HepG2 (cell line): ENCODE results near the gene CAMK2D. TPM values are rescaled to one million over a fixed set of nuclear protein-coding genes. Genes with fewer than 3 reads are reported as not detected.

ENCODE experiments used
- CHD2 ChIP-seq: IDR thresholded peaks from 2 replicates; pipeline ENCODE4 v1.6.1; 2011; ENCODE audit warnings: low read depth, low read length, improper control_type of control experiment
- GPN1 ChIP-seq: sonication (generic); formaldehyde crosslinking; IDR thresholded peaks from 2 replicates; pipeline ENCODE4 v1.5.1; 2020; ENCODE audit warnings: missing genetic modification reagents, borderline replicate concordance
- JUN ChIP-seq: sonication (generic); formaldehyde crosslinking; IDR thresholded peaks from 2 replicates; pipeline ENCODE4 v1.4.0; 2020; ENCODE audit warnings: mild to moderate bottlenecking, missing genetic modification reagents
- JUND ChIP-seq: sonication (generic); formaldehyde crosslinking; IDR thresholded peaks from 2 replicates; pipeline ENCODE4 v1.8.0; 2022; ENCODE audit warnings: mild to moderate bottlenecking, missing genetic modification reagents
- NFIC ChIP-seq: IDR thresholded peaks from 2 replicates; pipeline ENCODE4 v1.6.1; 2012; ENCODE audit warnings: mild to moderate bottlenecking, low read length, inconsistent platforms
- SATB2 ChIP-seq: sonication (generic); formaldehyde crosslinking; IDR thresholded peaks from 2 replicates; pipeline ENCODE4 v1.5.0; 2020; ENCODE audit warnings: missing genetic modification reagents
- SKI ChIP-seq: fragments of 450-650 bp; IDR thresholded peaks from one replicate; pipeline ENCODE4 v1.6.1; 2018; ENCODE audit warnings: mild to moderate bottlenecking; ENCODE audit not compliant: partially characterized antibody
- SRF ChIP-seq: IDR thresholded peaks from 2 replicates; pipeline ENCODE4 v1.6.1; 2011; ENCODE audit warnings: mild to moderate bottlenecking, low read depth, low read length, moderate library complexity
- ZNF180 ChIP-seq: sonication (generic); formaldehyde crosslinking; IDR thresholded peaks from 2 replicates; pipeline ENCODE4 v1.4.0; 2020; ENCODE audit warnings: low read depth, missing genetic modification reagents, borderline replicate concordance
- polyA plus RNA-seq, 8 experiments: library from polyadenylated mRNA; depleted of rRNA in 3 of 8; stranded (reverse) in 7 of 8; unstranded in 1 of 8; fragments of >200 nt; fragmentation: Illumina TruSeq in 4 of 8; extraction: Trizol in 4 of 8; gene quantifications; 2 replicates each; pipeline versions ENCODE4 v1.2.1 to v1.2.3, GENCODE V29; 2011 to 2016; ENCODE audit warnings: low read depth in 4 of 8, missing spikeins in 1 of 8, mixed read lengths in 1 of 8; ENCODE audit not compliant: insufficient read depth in 1 of 8
- total RNA-seq, 5 experiments: library from RNA; depleted of rRNA; stranded (reverse); fragments of >200 nt; fragmentation: Illumina TruSeq; extraction: Trizol; gene quantifications; 2 replicates each; pipeline ENCODE4 v1.2.3, GENCODE V29; 2016; ENCODE audit warnings: low read depth in 1 of 5
- TF ChIP-seq, protein P1 (sequence below): IDR thresholded peaks from 2 replicates; pipeline ENCODE4 v1.6.1; 2016; ENCODE audit warnings: mild to moderate bottlenecking
- TF ChIP-seq, protein P2 (sequence below): sonication (generic); formaldehyde crosslinking; IDR thresholded peaks from 2 replicates; pipeline ENCODE4 v1.4.0; 2020; ENCODE audit warnings: missing genetic modification reagents
- TF ChIP-seq, protein P3 (sequence below): sonication (generic); formaldehyde crosslinking; IDR thresholded peaks from 2 replicates; pipeline ENCODE4 v1.4.0; 2020; ENCODE audit warnings: missing genetic modification reagents
- TF ChIP-seq, protein P4 (sequence below): sonication (generic); formaldehyde crosslinking; IDR thresholded peaks from 2 replicates; pipeline ENCODE4 v1.4.0; 2020; ENCODE audit warnings: low read depth, mild to moderate bottlenecking, missing genetic modification reagents
- TF ChIP-seq, protein P5 (sequence below): sonication (generic); formaldehyde crosslinking; IDR thresholded peaks from 2 replicates; pipeline ENCODE4 v1.4.0; 2020; ENCODE audit warnings: missing genetic modification reagents, low read depth, mild to moderate bottlenecking, borderline replicate concordance
- TF ChIP-seq, protein P6 (sequence below): sonication (generic); formaldehyde crosslinking; IDR thresholded peaks from 2 replicates; pipeline ENCODE4 v1.4.0; 2020; ENCODE audit warnings: missing genetic modification reagents

The CAMK2D gene
- total and polyA plus RNA-seq, 2 of the 13 experiments (the other 11 are each of a cell fraction or from before 2014, with no cell fraction given): 18.0 to 65.4 TPM

DNA sequence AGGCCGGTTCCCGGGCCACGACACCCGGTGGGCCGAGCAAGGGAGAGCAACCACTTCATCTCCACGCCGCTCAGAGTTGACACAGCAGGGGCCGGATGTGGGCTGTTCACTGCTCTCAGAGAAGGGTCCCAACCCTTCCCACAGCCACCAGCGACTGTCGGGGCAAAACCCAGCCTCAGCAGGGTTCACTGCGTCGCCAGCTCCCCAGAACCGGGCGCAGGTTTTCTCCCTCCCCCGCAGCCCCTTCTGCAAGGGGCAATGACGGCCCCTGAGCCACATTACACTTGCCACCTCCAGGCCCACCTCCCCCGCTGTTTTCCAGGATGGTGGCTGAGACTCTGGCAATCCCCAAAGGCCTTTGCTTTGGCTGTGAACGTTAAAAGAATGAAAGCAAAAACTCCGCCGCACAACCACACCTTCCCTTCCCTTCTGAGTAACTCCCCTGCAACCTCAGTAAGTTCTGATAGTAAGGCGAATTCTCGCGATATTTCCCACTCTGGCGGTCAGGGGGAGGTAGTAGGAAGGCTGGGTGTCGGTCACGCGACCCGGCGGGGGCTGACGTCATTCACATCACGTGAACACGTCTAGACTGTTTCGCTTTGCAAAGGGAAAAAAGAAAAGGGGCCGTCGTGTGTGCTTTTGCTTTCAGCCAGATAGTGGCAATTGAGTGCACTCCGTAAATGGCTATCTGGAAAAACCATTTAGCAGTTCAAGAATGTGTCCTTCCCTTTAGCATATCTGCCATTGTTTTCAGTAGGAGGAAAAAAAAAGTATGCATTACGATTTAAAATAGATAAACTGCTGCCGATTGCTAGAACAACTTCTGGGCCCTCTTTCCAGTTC lies 869 bp upstream of the CAMK2D start (continued):
- TF ChIP-seq, protein P1, sequence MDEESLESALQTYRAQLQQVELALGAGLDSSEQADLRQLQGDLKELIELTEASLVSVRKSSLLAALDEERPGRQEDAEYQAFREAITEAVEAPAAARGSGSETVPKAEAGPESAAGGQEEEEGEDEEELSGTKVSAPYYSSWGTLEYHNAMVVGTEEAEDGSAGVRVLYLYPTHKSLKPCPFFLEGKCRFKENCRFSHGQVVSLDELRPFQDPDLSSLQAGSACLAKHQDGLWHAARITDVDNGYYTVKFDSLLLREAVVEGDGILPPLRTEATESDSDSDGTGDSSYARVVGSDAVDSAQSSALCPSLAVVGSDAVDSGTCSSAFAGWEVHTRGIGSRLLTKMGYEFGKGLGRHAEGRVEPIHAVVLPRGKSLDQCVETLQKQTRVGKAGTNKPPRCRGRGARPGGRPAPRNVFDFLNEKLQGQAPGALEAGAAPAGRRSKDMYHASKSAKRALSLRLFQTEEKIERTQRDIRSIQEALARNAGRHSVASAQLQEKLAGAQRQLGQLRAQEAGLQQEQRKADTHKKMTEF (CRISPR knock-in tag): 0 out of 2 replicates have a peak, but pooled peaks have one; percentile 30
- TF ChIP-seq ZNF180 (no peak), SATB2 (CRISPR knock-in tag) (no peak), GPN1 (CRISPR knock-in tag) (no peak), JUND (CRISPR knock-in tag) (peak; percentile 92), SRF (peak; percentile 83), JUN (CRISPR knock-in tag) (peak; percentile 92), CHD2 (peak; percentile 93), SKI (peak; percentile 94), NFIC (peak; percentile 48)
- TF ChIP-seq, protein P2, sequence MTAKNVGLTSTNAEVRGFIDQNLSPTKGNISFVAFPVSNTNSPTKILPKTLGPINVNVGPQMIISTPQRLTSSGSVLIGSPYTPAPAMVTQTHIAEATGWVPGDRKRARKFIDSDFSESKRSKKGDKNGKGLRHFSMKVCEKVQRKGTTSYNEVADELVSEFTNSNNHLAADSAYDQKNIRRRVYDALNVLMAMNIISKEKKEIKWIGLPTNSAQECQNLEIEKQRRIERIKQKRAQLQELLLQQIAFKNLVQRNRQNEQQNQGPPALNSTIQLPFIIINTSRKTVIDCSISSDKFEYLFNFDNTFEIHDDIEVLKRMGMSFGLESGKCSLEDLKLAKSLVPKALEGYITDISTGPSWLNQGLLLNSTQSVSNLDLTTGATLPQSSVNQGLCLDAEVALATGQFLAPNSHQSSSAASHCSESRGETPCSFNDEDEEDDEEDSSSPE (CRISPR knock-in tag): peak; percentile 43; the same call in 1 of the 2 replicates
- TF ChIP-seq, protein P3, sequence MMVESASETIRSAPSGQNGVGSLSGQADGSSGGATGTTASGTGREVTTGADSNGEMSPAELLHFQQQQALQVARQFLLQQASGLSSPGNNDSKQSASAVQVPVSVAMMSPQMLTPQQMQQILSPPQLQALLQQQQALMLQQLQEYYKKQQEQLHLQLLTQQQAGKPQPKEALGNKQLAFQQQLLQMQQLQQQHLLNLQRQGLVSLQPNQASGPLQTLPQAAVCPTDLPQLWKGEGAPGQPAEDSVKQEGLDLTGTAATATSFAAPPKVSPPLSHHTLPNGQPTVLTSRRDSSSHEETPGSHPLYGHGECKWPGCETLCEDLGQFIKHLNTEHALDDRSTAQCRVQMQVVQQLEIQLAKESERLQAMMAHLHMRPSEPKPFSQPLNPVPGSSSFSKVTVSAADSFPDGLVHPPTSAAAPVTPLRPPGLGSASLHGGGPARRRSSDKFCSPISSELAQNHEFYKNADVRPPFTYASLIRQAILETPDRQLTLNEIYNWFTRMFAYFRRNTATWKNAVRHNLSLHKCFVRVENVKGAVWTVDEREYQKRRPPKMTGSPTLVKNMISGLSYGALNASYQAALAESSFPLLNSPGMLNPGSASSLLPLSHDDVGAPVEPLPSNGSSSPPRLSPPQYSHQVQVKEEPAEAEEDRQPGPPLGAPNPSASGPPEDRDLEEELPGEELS (CRISPR knock-in tag): peak; percentile 50; the same call in 1 of the 2 replicates
- TF ChIP-seq, protein P4, sequence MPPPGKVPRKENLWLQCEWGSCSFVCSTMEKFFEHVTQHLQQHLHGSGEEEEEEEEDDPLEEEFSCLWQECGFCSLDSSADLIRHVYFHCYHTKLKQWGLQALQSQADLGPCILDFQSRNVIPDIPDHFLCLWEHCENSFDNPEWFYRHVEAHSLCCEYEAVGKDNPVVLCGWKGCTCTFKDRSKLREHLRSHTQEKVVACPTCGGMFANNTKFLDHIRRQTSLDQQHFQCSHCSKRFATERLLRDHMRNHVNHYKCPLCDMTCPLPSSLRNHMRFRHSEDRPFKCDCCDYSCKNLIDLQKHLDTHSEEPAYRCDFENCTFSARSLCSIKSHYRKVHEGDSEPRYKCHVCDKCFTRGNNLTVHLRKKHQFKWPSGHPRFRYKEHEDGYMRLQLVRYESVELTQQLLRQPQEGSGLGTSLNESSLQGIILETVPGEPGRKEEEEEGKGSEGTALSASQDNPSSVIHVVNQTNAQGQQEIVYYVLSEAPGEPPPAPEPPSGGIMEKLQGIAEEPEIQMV: no peak
- TF ChIP-seq, protein P5, sequence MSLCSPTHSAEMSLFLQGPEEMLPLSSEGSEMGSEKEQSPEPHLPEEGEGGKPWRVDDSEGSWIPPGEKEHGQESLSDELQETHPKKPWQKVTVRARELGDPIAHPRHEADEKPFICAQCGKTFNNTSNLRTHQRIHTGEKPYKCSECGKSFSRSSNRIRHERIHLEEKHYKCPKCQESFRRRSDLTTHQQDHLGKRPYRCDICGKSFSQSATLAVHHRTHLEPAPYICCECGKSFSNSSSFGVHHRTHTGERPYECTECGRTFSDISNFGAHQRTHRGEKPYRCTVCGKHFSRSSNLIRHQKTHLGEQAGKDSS (CRISPR knock-in tag): peak; percentile 30; the same call in 1 of the 2 replicates
- TF ChIP-seq, protein P6, sequence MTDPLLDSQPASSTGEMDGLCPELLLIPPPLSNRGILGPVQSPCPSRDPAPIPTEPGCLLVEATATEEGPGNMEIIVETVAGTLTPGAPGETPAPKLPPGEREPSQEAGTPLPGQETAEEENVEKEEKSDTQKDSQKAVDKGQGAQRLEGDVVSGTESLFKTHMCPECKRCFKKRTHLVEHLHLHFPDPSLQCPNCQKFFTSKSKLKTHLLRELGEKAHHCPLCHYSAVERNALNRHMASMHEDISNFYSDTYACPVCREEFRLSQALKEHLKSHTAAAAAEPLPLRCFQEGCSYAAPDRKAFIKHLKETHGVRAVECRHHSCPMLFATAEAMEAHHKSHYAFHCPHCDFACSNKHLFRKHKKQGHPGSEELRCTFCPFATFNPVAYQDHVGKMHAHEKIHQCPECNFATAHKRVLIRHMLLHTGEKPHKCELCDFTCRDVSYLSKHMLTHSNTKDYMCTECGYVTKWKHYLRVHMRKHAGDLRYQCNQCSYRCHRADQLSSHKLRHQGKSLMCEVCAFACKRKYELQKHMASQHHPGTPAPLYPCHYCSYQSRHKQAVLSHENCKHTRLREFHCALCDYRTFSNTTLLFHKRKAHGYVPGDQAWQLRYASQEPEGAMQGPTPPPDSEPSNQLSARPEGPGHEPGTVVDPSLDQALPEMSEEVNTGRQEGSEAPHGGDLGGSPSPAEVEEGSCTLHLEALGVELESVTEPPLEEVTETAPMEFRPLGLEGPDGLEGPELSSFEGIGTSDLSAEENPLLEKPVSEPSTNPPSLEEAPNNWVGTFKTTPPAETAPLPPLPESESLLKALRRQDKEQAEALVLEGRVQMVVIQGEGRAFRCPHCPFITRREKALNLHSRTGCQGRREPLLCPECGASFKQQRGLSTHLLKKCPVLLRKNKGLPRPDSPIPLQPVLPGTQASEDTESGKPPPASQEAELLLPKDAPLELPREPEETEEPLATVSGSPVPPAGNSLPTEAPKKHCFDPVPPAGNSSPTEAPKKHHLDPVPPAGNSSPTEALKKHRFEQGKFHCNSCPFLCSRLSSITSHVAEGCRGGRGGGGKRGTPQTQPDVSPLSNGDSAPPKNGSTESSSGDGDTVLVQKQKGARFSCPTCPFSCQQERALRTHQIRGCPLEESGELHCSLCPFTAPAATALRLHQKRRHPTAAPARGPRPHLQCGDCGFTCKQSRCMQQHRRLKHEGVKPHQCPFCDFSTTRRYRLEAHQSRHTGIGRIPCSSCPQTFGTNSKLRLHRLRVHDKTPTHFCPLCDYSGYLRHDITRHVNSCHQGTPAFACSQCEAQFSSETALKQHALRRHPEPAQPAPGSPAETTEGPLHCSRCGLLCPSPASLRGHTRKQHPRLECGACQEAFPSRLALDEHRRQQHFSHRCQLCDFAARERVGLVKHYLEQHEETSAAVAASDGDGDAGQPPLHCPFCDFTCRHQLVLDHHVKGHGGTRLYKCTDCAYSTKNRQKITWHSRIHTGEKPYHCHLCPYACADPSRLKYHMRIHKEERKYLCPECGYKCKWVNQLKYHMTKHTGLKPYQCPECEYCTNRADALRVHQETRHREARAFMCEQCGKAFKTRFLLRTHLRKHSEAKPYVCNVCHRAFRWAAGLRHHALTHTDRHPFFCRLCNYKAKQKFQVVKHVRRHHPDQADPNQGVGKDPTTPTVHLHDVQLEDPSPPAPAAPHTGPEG (CRISPR knock-in tag): no peak
